T-helper 2 cell (primary cell): ENCODE data around the gene POLR2J3.

Experiments
- DNase-seq, 5 experiments: peaks; one replicate each; pipeline versions ENCODE4 v3.0.0 to v3.0.0-alpha.2; 2012 to 2022

POLR2J3 gene

DNA sequence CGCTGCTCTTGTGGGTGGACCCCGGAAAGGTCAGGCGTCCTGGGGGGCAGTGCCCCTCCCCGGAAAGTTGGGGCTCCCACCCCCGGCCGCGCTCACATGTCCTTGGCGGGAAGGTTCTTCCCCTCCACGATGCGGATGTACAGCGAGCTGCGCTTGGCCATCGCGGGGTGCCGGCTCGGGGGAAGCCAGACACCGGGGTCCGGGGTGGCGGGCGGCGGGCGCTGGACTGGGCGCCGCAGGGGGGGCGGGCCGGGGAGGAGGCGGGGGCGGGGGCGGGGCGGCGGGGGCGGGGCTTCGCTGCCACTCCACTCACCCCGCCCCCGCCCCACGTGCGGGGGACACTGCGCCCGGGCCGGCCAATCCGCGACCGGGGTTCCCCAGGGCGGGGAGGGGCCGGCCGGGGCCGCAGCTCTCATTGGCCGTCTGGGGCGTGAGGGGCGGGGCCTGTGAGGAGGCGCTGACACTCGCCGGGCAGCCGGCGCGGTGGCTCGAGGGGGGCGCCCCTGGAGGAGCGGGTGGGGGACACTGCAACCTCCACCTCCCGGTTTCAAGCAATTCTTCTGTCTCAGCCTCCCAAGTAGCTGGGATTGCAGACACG, 54.7 kb downstream of the POLR2J3 start, which contains the start of gene RASA4B:
Gene RASA4B (minus strand): TSS at position 228 of the 598 bp plus-strand sequence. CDS start 67 bp downstream, at position 161.
- peak in 2 of 5 experiments; percentile 0 to 6 for DNase-seq
